HG02884 (cell line): Measurements from ENCODE around the gene MAGEB3.
"Not testable (repeated sequence)": the region's sequence is repeated elsewhere in the genome, so short reads cannot be mapped to it uniquely, and the experiment has no call there.

Experiments used
- ATAC-seq: cut with Tn5 transposase; IDR thresholded peaks from one replicate; pipeline ENCODE4 v1.9.1; 2021; ENCODE audit warnings: mild to moderate bottlenecking, moderate library complexity; ENCODE audit not compliant: unreplicated experiment

MAGEB3 gene

GRCh38 chrX:30230395-30230794, at the start of gene MAGEB3:
Gene MAGEB3, plus strand, starts transcription at chrX:30230657. Its CDS starts 5,268 bp downstream, at chrX:30235925.
- no peak for ATAC-seq

GRCh38 chrX:30181353-30181752, 49.1 kb upstream of the MAGEB3 start:
- no peak for ATAC-seq

DNA sequence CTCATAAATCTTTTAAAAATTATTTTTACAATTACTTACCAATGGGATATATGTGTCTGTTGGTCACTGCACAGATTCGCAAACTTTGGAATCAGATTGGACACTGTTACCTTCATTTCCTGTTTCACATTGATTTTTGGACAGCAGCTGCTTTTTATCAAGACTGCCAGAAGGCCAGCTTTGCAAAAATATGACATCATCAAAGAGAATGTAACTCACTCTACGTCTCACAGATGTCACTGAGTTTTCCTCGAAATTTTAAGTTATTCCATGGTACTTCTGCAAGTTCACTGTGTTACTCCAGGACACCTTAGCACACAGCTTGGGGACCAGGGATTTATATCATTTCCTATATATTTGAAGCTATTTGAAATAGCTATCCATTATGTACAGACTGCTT, 46.9 kb upstream of the MAGEB3 start:
- ATAC-seq: no peak

DNA sequence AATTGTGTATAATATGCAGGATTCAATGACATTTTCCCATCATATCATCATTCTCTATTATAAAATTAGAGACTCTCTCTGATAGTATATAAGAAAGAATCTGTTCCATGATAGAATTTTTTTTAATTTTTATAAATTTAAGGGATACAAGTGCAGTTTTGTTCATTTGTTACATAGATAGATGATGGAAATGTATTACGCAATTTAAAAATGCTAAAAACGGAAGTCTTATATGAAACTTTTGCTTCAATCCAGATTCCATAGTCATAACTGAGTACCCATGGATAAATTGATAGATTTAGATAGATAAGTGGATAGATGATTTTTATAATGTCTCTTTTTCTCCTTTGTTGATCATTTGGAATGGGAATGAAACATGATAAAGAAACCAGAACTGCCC, 40.0 kb upstream of the MAGEB3 start:
- no peak for ATAC-seq

DNA sequence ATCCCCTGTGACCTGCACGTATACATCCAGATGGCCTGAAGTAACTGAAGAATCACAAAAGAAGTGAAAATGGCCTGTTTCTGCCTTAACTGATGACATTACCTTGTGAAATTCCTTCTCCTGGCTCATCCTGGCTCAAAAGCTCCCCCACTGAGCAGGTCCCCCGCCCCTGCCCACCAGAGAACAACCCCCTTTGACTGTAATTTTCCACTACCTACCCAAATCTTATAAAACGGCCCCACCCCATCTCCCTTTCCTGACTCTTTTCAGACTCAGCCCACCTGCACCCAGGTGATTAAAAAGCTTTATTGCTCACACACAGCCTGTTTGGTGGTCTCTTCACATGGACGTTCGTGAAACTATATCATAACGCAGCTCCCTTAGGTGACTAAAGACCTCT, 36.5 kb upstream of the MAGEB3 start:
- ATAC-seq: not testable (repeated sequence)

DNA sequence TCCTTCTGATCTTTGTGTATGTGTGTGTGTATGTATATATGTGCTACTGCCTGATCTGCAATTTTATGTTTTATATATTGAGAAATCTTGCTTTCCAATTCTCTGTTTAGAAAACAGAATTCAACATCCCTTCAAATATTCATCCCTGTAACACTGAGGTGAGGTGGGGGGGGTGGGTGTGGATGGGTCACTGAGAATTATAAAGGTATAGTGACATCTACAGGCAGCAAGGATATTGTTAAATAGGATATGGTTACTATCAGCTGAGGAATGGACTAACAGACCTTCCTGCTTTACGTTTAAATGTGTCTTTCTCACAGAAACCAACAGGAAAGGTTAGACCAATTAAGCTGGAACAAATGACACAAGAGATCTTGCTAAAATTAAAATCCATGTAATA, 34.1 kb upstream of the MAGEB3 start:
- ATAC-seq: no peak

DNA sequence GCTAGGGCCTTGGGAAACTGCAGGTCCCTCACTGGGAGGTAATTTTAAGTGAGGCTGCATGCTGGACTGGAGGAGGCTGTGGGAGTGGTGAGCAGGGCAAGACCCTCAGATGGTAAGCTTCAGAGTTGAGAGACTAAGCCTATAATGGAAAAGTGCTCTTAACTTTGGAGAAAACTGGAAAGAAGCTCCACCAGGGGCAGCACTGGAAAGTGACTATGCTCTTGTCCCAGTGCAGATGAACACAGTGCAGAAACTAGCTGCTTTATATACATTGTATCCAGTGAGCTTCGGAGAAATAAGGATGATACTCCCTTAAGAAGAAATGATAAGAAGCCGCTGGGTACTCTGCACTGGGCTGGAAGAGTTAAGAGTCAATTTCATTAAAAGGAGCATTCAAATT, 18.3 kb upstream of the MAGEB3 start:
- ATAC-seq: no peak

- no peak for ATAC-seq
Observed at GRCh38 chrX:30215357-30215843, 15.1 kb upstream of the MAGEB3 start, which contains the start of gene MAGEB2. Gene MAGEB2, plus strand, starts transcription at chrX:30215563. Its CDS starts 3,018 bp downstream, at chrX:30218581.

DNA sequence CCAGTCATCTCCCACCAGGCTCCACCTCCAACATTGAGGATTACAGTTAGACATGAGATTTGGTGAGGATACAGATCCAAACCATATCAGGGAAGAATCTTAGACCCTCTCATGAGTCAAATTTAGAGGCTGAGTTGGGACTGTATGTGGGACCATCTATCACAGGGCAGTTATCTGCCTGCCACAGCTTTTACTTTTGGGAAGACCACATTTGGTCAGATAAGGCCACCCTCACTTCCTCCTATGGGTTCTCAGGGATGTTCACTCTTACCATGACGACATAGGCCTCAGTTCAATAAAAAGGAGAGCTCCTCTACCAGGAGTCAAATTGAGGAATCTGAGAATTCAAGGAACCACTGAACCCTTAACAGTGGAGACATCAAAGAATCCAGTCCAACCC, 13.0 kb upstream of the MAGEB3 start:
- ATAC-seq: no peak

DNA sequence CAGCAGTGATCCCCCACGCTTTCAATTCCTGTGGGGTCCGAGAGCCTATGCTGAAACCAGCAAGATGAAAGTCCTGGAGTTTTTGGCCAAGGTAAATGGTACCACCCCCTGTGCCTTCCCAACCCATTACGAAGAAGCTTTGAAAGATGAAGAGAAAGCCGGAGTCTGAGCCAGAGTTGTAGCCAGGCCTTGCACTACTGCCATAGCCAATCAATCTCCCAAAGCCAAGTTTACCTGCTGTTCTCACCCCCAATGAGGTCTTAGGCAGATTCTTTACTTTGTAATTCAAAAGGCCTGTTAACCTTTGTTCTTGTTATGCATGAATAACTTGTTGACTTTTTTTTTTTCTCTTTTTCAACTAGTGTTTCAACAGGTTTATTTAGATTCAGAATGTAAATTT, 11.1 kb upstream of the MAGEB3 start:
- no peak for ATAC-seq

DNA sequence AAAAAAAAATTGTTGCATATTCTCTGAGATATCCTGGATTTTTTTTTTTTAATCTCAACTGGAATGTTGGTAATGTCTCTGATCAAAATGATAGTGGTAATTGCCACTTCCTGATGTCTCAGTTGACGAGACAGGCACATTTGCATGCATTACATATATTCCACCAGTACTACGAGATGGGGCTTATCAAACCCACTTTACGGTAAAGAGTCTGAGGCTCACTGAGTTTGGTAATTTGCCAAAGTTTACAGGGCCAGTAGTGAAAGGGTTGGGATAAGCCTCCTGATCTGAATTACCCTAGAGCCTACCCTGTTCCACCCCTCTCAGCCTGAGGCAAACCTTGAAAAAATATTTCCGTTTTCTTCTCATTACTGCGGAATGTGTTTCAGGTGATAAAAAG, 9.8 kb upstream of the MAGEB3 start:
- ATAC-seq: no peak

DNA sequence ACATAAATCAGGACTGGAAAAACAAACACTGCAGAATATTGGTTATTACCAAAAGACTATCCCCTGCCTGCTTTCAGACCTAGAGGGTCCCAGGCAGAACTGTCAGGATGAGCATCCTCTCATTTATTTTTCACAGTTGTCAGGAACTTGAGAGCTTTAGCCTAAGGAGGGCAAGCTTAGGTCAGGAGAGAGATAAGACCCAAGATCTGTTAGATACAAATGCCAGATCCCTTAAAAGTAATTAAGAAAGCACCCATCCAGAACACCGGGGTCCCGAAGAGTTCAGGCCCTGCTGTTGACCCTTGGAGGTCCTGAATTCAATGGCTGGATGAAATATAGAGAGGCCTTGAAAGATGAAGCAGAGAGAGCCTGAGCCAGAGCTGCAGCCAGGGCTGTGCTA, 5.9 kb upstream of the MAGEB3 start:
- ATAC-seq: no peak

DNA sequence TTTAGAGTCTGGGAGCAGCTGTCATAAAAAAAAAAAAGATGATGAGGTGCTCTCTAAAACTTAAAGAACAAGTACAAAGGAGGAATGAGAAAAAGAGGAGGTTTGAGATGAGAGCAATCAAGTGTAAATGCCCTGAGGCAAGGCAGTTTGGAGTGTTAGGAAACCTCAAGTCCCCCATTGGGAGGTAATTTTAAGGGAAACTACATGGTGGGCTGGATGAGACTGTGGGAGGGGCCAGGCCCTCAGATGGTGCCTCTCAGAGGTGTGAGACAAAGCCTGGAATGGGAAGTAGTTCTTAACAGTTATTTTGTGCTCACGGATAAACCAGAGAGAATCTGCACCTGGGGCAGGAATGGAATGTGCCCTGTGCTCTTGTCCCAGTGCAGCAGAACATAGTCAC, 1.9 kb upstream of the MAGEB3 start:
- ATAC-seq: no peak

GRCh38 chrX:30241724-30242415, 11.4 kb downstream of the MAGEB3 start, which contains the start of gene MAGEB4:
Gene MAGEB4, plus strand, starts transcription at chrX:30242000. Its CDS starts 136 bp downstream, at chrX:30242136.
- ATAC-seq: no peak

GRCh38 chrX:30246769-30247489, 16.5 kb downstream of the MAGEB3 start, which contains the start of gene MAGEB1:
Gene MAGEB1, plus strand, starts transcription at chrX:30247146. Its CDS starts 3,348 bp downstream, at chrX:30250494.
- no peak for ATAC-seq

DNA sequence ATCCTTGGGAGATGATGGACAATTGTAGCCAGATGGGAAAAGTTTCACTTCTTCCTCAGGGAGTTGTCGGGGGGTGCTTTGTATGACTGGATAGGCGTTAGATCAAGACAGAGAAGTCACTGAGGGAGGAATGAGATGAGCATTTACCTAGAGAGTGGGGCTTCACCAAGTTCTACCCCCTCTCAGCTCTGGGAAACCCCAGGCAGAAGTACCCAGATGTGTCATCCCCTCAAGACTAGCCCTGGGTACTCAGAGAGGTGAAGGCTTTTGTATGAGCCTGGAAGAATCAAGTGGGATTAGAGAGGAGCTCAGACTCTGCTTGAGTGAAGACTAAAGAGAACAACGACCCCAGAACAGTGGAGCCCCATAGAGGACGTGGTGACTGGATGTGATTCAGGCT, 18.4 kb downstream of the MAGEB3 start:
- ATAC-seq: peak; percentile 79

DNA sequence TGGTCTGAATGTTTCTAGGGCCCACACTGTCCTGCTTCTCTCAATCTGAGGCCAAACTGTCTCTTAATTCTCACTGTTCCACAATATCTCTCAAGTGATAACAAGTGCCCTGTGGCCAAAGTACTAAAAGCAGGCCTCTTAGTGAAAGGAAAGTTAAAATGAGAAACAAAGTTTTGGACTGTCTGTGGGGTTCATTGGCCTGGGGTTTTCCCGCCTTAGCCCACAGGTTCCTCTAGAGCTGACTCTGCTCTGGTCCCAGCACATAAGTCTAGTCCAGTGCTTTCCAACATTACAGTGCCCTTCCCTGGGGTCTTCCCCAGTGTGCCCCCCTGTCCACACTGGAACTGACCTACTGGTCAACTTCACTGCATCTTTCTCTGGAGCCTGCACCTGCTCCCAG, 22.8 kb downstream of the MAGEB3 start:
- ATAC-seq: peak; percentile 67

- ATAC-seq: no peak
Observed at GRCh38 chrX:30259927-30260326, 29.5 kb downstream of the MAGEB3 start.

DNA sequence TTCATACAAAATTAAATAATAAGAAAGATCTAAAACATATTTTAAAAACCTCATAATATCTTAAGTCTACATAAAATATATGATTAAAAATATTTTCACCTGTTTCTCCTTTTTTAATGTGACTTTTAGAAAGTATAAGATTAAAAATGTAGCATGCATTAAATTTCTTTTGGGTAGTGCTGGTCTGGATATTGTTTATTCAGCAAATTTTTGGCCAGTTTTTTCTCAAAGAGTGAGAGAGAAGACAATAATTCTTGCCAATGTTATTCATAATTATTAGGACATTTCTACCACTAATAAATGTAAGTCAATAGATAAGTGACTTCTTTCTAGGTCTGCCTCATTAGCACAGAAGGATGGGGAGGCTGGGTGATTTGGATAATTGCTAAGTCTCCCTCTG, 30.6 kb downstream of the MAGEB3 start:
- ATAC-seq: no peak

DNA sequence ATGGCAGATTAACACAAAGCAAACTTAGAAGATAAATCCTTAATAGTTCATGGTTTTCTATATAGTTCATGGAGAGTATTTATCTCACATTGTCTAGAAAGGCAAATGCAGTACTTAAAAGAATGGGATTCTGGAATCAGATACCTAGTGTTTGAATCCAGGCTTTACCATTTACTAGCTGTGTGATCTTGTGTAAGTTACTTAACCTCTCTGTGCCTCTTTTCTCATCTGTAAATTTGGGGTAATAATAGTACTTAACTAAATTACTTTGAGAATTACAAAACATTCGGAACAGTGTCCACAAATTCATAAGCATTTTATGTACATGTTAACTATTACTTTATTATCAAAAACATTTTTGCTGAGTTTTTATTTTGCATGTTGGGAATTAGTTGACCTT, 32.3 kb downstream of the MAGEB3 start:
- no peak for ATAC-seq

DNA sequence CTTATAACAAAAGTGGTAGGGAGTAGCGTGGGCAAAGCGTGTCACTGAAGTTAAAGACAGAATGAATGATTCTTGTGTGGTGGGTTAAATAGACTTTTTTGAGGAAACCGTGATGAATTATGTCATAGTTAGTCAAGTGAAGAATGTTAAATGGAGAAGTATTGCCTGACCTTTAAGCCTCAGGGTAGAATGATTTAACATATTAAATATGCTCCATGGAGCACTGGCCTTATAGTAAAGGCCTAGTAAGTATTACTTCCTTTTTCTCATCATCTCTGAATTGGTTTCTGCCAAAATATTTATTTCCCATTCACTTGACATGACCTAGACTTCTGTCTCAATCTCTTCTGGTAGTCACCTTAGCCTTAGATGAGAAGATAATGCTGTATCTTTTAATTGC, 40.2 kb downstream of the MAGEB3 start:
- ATAC-seq: no peak

- ATAC-seq: no peak
Observed at GRCh38 chrX:30275498-30275897, 45.0 kb downstream of the MAGEB3 start.
